Measurements from ENCODE around the gene CEP76.

CEP76 gene

GRCh38 chr18:12625241-12625640 is 77.3 kb downstream of the CEP76 start:
- no peaks in the 10 kb centered on the region for H3K27me3 ChIP-seq (ENCODE audit: control insufficient read depth in 1 of 2, insufficient read depth in 2 of 2, low read length in 2 of 2)
- no peak overlapping the region for H3K4me3 ChIP-seq (ENCODE audit: low read length in 2 of 2)
- H3K27ac ChIP-seq (ENCODE audit: low read length): no peak overlapping the region
- no peaks in the 10 kb centered on the region for H3K36me3 ChIP-seq (ENCODE audit: control insufficient read depth in 2 of 2, insufficient read depth in 2 of 2, low read length in 2 of 2)
- no peak overlapping the region for H3K9ac ChIP-seq (ENCODE audit: low read length in 2 of 2)
- H3K4me1 ChIP-seq (ENCODE audit: control insufficient read depth, insufficient read depth, low read length): no peaks in the 10 kb centered on the region
- no peaks in the 10 kb centered on the region for H3K9me3 ChIP-seq (ENCODE audit: control insufficient read depth in 2 of 2, low read length in 2 of 2)
